Muscle layer of colon (tissue), 2 donors: ENCODE results near the gene KRT6A.

Experiments used
- H3K27ac ChIP-seq: one replicate; pipeline ENCODE4 v1.7.0; 2013; ENCODE audit warnings: low read depth, mild to moderate bottlenecking, low read length, moderate library complexity
- H3K27me3 ChIP-seq, 2 donors: one replicate each; pipeline ENCODE4 v1.7.0; 2013; ENCODE audit warnings: low read length in 2 of 2, mild to moderate bottlenecking in 2 of 2; ENCODE audit not compliant: insufficient read depth in 2 of 2, control insufficient read depth in 1 of 2
- H3K36me3 ChIP-seq: one replicate; pipeline ENCODE4 v1.7.0; 2013; ENCODE audit warnings: mild to moderate bottlenecking, low read length; ENCODE audit not compliant: insufficient read depth
- H3K4me1 ChIP-seq: one replicate; pipeline ENCODE4 v1.7.0; 2013; ENCODE audit warnings: mild to moderate bottlenecking, low read length; ENCODE audit not compliant: insufficient read depth
- H3K4me3 ChIP-seq, 2 donors: one replicate each; pipeline ENCODE4 v1.7.0; 2013; ENCODE audit warnings: low read length in 2 of 2, low read depth in 1 of 2, mild to moderate bottlenecking in 1 of 2, moderate library complexity in 1 of 2
- H3K9ac ChIP-seq: one replicate; pipeline ENCODE4 v1.7.0; 2013; ENCODE audit warnings: low read length
- H3K9me3 ChIP-seq: one replicate; pipeline ENCODE4 v1.7.0; 2013; ENCODE audit warnings: mild to moderate bottlenecking, low read length
- donor health status: abdominal sarcoma.
- donor health status: Adenocarcinoma of cecum.

The KRT6A gene

DNA sequence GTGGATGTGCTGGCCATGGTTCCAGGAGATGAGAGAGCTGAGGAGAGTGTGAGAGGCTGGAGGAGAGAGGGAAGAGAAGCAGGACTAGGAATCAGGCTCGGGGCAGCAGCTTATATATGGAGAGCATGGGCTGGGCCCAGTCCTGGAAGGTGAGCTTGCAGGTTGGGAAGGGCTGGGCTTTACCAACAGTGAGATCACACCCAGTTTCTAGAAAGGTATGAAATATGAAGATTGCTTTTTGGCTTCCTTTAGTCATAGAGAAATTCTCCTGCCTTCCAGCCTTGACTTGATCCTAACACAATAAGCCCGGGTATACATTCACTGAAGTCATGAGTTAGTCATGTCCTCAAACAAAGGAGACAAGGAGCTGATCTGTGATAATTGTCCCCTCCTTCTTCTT is at the start of gene KRT6A:
KRT6A (minus strand) TSS at position 86 of the 400 bp plus-strand sequence; CDS start at position 17, 69 bp downstream.
- Histone ChIP-seq H3K4me1 (peaks cover 23% of the 10 kb centered on the region), H3K27ac (no peak within 1 kb of the TSS), H3K4me3 (no peak within 1 kb of the TSS), H3K9me3 (no peaks in the 10 kb centered on the region), H3K9ac (no peak within 1 kb of the TSS), H3K36me3 (no peaks in the 10 kb centered on the region), H3K27me3 (no peaks in the 10 kb centered on the region)

DNA sequence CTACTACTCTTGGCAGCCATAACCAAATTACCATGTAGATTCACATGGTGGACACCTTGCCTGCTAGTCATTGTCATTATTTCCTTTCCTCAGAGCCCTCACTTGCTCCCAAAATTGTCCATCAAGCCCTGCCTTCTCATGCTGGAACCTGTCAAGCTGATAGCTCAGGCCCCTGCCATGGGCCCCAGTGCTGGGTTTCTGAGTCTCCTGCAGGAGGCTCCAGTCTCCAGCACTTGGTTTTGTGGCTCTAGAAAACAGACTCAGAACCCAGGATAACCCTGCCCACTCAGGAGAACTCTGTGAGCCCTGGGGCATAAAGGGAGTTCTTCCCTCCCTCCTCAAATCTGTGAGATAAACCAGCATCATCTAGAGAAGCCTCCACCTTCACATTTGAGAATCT is 49.1 kb upstream of the KRT6A start:
- H3K9ac ChIP-seq = no peak overlapping the region
- no peaks in the 10 kb centered on the region for H3K27me3 ChIP-seq
- no peak overlapping the region for H3K4me3 ChIP-seq
- peaks cover 13% of the 10 kb centered on the region for H3K4me1 ChIP-seq
- H3K27ac ChIP-seq = no peak overlapping the region
- no peaks in the 10 kb centered on the region for H3K9me3 ChIP-seq
- no peaks in the 10 kb centered on the region for H3K36me3 ChIP-seq

DNA sequence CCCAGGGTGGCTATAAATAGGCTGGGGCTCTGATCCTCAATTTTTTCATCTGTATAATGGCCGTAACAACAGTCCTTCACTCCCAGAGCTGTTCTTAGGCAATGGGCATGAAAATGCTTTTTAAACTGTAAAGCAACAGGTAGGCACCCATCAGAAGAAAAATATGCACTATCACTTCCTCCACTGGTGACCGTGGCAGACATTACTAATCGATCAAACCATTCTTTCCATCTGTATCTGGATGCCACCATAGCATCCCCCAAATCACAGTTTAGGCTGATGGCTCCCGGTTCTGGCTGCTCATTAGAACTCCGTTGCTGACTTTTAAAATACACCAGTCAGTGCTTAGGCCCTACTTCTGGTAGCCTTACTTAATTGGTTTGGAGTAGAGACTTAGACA is 48.7 kb upstream of the KRT6A start:
- Histone ChIP-seq H3K4me1 (peaks cover 13% of the 10 kb centered on the region), H3K36me3 (no peaks in the 10 kb centered on the region), H3K27ac (no peak overlapping the region), H3K4me3 (no peak overlapping the region), H3K9me3 (no peaks in the 10 kb centered on the region), H3K27me3 (no peaks in the 10 kb centered on the region), H3K9ac (no peak overlapping the region)

DNA sequence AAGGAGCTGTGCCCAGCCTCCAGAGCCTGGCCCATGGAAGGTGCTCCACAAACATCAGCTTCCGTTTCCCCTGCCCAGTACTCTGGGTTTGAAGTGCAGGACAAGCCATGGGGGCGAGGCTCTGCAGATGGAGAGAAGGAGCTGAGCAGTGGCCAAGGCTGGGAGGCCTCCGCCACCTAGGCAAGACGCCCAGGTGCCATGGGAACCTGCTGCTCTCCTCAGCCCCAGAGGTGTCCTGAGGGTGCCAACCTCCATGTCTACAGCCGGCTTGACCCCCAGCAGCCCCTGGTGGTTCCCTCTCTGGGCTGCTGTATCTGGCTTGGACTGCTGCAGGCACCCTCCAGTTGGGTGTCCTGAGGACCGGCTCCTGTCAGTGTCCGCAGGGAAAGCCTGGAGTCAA is 47.5 kb upstream of the KRT6A start:
- no peak overlapping the region for H3K9ac ChIP-seq

DNA sequence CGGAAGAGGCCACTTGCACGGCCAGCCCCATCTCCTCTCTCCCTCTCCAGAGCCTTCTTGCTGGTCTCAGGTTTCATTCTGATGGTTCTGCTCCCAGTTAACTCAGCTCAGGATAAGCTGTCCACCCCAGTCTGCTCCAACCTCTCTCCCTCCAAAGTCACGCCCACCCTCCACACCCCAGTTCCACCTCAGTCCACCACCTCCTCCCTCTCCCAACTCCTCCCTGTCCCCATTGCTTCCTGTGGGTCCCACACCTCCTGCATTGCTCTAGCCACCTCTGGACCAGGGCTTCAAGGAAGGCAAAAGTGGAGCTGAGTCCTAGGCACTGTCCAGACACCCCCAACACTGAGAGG is 46.7 kb upstream of the KRT6A start:
- no peak overlapping the region for H3K9ac ChIP-seq
- no peaks in the 10 kb centered on the region for H3K9me3 ChIP-seq
- H3K4me1 ChIP-seq = peaks cover 13% of the 10 kb centered on the region
- H3K4me3 ChIP-seq = no peak overlapping the region
- H3K27ac ChIP-seq = no peak overlapping the region
- no peaks in the 10 kb centered on the region for H3K27me3 ChIP-seq
- no peaks in the 10 kb centered on the region for H3K36me3 ChIP-seq

More for the DNA sequence above, 47.5 kb upstream of the KRT6A start:
- Histone ChIP-seq H3K27ac (no peak overlapping the region), H3K27me3 (no peaks in the 10 kb centered on the region), H3K9me3 (no peaks in the 10 kb centered on the region), H3K4me1 (peaks cover 13% of the 10 kb centered on the region), H3K36me3 (no peaks in the 10 kb centered on the region), H3K4me3 (no peak overlapping the region)

DNA sequence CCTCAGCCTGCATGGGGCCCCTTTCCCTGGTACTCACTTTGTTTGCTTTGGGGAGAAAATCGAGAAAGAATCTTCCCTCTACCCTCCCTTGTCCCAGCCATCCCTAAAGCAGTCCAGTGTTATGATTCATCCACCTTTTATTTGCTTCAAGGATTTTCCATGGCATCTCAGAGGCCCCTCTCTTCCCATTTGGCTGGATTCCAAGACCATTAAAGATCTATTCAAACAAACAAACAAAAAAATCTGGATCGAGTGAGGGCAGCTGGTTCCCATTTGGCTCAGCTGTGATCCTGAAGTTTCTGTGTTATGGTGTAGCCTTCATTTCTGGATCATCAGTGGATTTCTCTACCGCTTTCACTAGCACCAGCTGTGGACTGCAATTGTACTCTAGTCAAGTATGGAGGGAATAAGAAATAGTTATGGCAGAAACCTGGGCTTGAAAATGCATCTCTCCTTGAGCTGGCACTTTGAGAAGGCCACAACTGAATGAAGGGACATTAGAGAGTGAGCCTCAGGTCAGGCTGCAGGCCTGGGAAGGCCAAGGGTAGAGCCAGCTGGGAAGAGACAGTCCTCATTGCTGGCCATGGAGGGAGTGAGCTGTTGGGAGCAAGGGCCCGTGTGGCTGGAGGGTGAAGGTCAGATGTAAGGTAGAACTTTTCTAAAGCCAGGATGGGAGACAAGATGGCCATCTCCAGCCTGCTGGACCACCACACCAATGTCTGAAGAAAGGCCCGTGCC is 46.2 kb upstream of the KRT6A start:
- no peaks in the 10 kb centered on the region for H3K36me3 ChIP-seq
- H3K27ac ChIP-seq = no peak overlapping the region
- no peaks in the 10 kb centered on the region for H3K9me3 ChIP-seq
- no peaks in the 10 kb centered on the region for H3K27me3 ChIP-seq
- no peak overlapping the region for H3K9ac ChIP-seq
- peaks cover 13% of the 10 kb centered on the region for H3K4me1 ChIP-seq
- no peak overlapping the region for H3K4me3 ChIP-seq

DNA sequence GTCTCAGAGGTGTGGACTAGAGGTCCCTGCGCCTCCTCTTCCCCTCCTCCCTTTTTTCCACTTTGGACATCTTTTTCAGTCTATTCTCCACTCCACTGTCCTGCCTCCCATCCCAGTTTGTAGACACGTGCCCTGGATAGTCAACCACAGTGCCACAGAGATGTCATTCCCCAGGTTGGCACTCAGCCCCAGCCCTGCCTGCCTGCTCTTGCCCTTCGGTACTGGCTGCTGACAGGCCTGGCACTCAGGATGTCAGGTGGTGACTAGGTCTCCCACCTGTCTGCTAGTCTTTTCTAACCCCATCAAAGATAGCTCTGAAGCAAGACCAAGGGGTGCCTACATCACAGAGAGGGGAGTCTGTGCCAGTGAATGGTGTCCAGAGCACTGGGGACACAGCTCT is 44.0 kb upstream of the KRT6A start:
- Histone ChIP-seq H3K27me3 (no peaks in the 10 kb centered on the region), H3K9me3 (no peaks in the 10 kb centered on the region), H3K4me3 (no peak overlapping the region), H3K27ac (no peak overlapping the region), H3K36me3 (no peaks in the 10 kb centered on the region), H3K4me1 (peaks cover 21% of the 10 kb centered on the region), H3K9ac (no peak overlapping the region)

DNA sequence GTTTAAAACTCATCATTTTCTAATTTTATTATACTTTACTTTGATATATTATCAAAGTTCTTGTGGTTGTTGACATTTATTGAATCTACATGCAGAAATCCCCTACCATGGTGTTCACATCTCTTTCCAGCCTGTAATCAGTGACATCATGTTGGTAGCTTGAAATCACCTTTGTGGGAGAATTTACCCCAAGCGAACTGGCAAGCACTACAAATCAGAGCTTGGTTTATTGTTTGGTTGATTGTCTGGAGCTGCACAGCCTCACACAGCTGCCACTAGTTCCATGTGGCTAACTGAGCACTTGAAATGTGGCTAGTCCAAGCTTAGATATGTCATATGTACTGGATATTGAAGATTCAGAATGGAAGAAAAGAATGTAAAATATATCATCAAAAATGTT is 42.5 kb upstream of the KRT6A start:
- H3K36me3 ChIP-seq = no peaks in the 10 kb centered on the region
- H3K9ac ChIP-seq = no peak overlapping the region
- no peaks in the 10 kb centered on the region for H3K9me3 ChIP-seq
- no peak overlapping the region for H3K4me3 ChIP-seq
- H3K27me3 ChIP-seq = no peaks in the 10 kb centered on the region
- H3K27ac ChIP-seq = no peak overlapping the region
- H3K4me1 ChIP-seq = peaks cover 21% of the 10 kb centered on the region

DNA sequence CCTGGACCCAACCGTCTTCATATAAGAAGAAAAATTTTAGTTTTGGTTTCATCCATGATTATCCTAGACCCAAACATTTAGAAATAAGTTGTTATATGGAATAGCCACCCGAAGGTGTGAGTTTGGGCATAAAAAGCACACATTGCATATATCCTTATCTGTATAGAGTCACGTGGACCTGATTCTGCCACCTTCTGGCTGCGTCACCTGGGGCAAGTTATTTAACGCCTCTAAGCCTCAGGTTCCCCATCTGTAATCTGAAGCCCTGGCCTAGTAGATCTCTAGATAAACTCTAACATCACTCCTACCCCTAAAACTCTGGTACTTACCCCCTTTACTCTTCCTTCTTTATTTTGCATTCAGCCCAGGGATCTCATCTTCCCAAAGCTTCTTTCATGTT is 41.4 kb upstream of the KRT6A start:
- Histone ChIP-seq H3K4me1 (peaks cover 20% of the 10 kb centered on the region), H3K9ac (no peak overlapping the region), H3K36me3 (no peaks in the 10 kb centered on the region), H3K27ac (no peak overlapping the region), H3K9me3 (no peaks in the 10 kb centered on the region), H3K27me3 (no peaks in the 10 kb centered on the region), H3K4me3 (no peak overlapping the region)

DNA sequence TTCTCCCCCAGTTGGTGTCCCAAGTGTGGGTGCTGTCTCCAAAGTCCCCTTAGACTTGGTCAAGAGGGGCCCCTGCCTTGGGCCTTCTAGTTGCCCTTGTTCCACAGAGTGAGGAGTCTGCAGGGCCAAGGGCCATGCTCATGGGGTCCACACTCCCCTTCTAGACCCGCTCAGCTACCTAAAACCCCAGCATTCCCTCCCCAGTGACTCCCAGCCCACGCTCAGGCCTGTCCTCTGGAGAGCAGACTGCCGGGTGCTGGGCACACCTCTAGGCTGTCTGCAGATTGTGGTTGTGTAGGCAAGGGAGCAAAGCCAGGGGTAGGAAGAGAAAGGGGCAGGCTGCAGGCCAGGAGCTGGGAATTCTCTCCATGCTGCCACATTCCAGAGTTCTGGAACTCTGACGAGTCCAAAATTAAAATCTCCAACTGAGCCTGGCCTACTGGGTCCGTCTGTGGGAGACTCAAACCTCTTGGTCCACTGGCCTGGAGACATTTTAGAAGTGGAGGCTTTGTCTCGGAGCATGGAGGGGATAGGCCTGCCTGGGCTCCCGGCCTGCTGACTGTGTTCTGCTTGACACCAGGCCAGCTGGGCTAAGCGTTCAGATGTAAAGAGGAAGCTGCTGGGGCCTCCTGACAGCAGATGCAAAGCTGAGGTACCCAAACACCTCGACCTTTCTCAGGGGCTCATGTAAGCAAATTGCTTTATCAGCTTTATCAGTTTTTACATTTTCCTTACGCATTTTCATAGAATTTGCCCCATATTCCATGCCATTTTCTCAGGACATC is 40.8 kb upstream of the KRT6A start:
- no peak overlapping the region for H3K9ac ChIP-seq
- no peaks in the 10 kb centered on the region for H3K27me3 ChIP-seq
- no peak overlapping the region for H3K4me3 ChIP-seq
- no peak overlapping the region for H3K27ac ChIP-seq
- H3K36me3 ChIP-seq = no peaks in the 10 kb centered on the region
- H3K4me1 ChIP-seq = peaks cover 14% of the 10 kb centered on the region
- H3K9me3 ChIP-seq = no peaks in the 10 kb centered on the region

DNA sequence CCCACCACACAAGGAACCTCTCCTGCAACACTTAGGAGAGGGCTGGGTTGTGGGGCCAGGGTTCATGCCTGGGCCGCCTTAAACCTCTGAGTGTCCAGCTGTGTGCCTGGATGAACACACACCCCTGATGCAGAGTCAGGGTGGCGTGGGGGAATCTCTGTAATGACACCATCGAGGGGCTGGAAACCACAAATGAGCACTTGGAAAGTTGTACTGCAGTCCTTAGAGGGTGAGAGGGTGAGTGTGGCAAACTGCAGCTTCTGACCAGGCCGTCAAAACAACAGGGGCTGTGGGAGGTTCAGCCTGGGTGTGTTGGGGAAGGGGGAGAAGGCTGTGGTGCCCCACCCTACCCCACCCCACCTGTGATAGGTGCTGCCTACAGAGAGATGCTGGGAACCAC is 39.6 kb upstream of the KRT6A start:
- H3K36me3 ChIP-seq = no peaks in the 10 kb centered on the region
- no peaks in the 10 kb centered on the region for H3K27me3 ChIP-seq
- H3K9me3 ChIP-seq = no peaks in the 10 kb centered on the region
- no peak overlapping the region for H3K27ac ChIP-seq
- peaks cover 8% of the 10 kb centered on the region for H3K4me1 ChIP-seq
- no peak overlapping the region for H3K4me3 ChIP-seq
- no peak overlapping the region for H3K9ac ChIP-seq
